IgD-negative memory B cell (primary cell): Measurements from ENCODE around the gene TPH1. TPM values are rescaled to one million over a fixed set of nuclear protein-coding genes. Genes with fewer than 3 reads are reported as not detected.
"Not testable (repeated sequence)": the region's sequence is repeated elsewhere in the genome, so short reads cannot be mapped to it uniquely, and the experiment has no call there.

ENCODE experiments used
- H3K27ac Mint-ChIP-seq, 3 donors: one replicate each; pipeline ENCODE4 v1.8.0; 2020 to 2022; ENCODE audit warnings: mild to moderate bottlenecking in 3 of 3, mixed read lengths in 3 of 3, moderate library complexity in 1 of 3
- H3K27me3 Mint-ChIP-seq: one replicate; pipeline ENCODE4 v1.8.0; 2021; ENCODE audit warnings: mixed read lengths
- H3K36me3 Mint-ChIP-seq: one replicate; pipeline ENCODE4 v1.8.0; 2020; ENCODE audit warnings: mild to moderate bottlenecking, mixed read lengths
- H3K4me1 Mint-ChIP-seq, 3 donors: one replicate each; pipeline ENCODE4 v1.8.0; 2020 to 2022; ENCODE audit warnings: mixed read lengths in 3 of 3, mild to moderate bottlenecking in 1 of 3
- H3K4me3 Mint-ChIP-seq, 4 donors: one replicate each; pipeline ENCODE4 v1.8.0; 2020 to 2022; ENCODE audit warnings: mild to moderate bottlenecking in 4 of 4, mixed read lengths in 4 of 4, moderate library complexity in 3 of 4
- H3K9me3 Mint-ChIP-seq, 3 donors: one replicate each; pipeline ENCODE4 v1.8.0; 2020 to 2021; ENCODE audit warnings: mixed read lengths in 3 of 3, mild to moderate bottlenecking in 1 of 3
- polyA plus RNA-seq: library from polyadenylated mRNA; unstranded; fragments of 300-500 nt; fragmentation: Illumina TruSeq; gene quantifications from one replicate; pipeline ENCODE4 v1.2.3, GENCODE V29; 2021

Gene TPH1
- polyA plus RNA-seq, 1 donor from 2014 or later = not detected

- H3K36me3 Mint-ChIP-seq = peaks cover 3% of the 10 kb centered on the region
- H3K4me3 Mint-ChIP-seq = peak overlapping the region; percentile 95 to 100 (median 100)
- H3K27me3 Mint-ChIP-seq = no peaks in the 10 kb centered on the region
- H3K4me1 Mint-ChIP-seq = peaks cover 10 to 17% (median 16%) of the 10 kb centered on the region in 3 donors
- H3K9me3 Mint-ChIP-seq = peaks cover 0 to 5% (median 0%) of the 10 kb centered on the region in 3 donors
- H3K27ac Mint-ChIP-seq = peak overlapping the region; percentile 57 to 98 (median 64)
Measured at GRCh38 chr11:18011633-18012032, 34.4 kb downstream of the TPH1 start.

GRCh38 chr11:18010977-18011586 is 35.0 kb downstream of the TPH1 start:
- Mint-ChIP-seq H3K27me3 (no peaks in the 10 kb centered on the region), H3K4me3 (peak overlapping the region in 2 of 4 donors; percentile 95 to 100), H3K36me3 (peaks cover 3% of the 10 kb centered on the region), H3K4me1 (peaks cover 10 to 17% (median 16%) of the 10 kb centered on the region in 3 donors), H3K27ac (peak overlapping the region; percentile 57 to 98 (median 64)), H3K9me3 (peaks cover 0 to 5% (median 0%) of the 10 kb centered on the region in 3 donors)

- H3K4me1 Mint-ChIP-seq = peaks cover 10 to 17% (median 16%) of the 10 kb centered on the region in 3 donors
Measured at GRCh38 chr11:18010121-18010670, 35.9 kb downstream of the TPH1 start.

GRCh38 chr11:18005376-18006129 is 40.5 kb downstream of the TPH1 start:
- peak overlapping the region in 1 of 4 donors; percentile 10 for H3K4me3 Mint-ChIP-seq
- H3K36me3 Mint-ChIP-seq = peaks cover 7% of the 10 kb centered on the region
- peaks cover 0 to 1% (median 1%) of the 10 kb centered on the region in 3 donors for H3K4me1 Mint-ChIP-seq
- H3K27me3 Mint-ChIP-seq = no peaks in the 10 kb centered on the region
- no peak overlapping the region for H3K27ac Mint-ChIP-seq
- H3K9me3 Mint-ChIP-seq = no peaks in the 10 kb centered on the region

More at GRCh38 chr11:18010121-18010670, 35.9 kb downstream of the TPH1 start:
- peak overlapping the region; percentile 4 to 98 (median 57) for H3K27ac Mint-ChIP-seq
- H3K4me3 Mint-ChIP-seq = peak overlapping the region in 1 of 4 donors; percentile 95
- H3K36me3 Mint-ChIP-seq = peaks cover 3% of the 10 kb centered on the region
- no peaks in the 10 kb centered on the region for H3K27me3 Mint-ChIP-seq
- H3K9me3 Mint-ChIP-seq = peaks cover 0 to 5% (median 0%) of the 10 kb centered on the region in 3 donors

GRCh38 chr11:18001191-18001590 is 44.9 kb downstream of the TPH1 start:
- Mint-ChIP-seq H3K27me3 (no peaks in the 10 kb centered on the region), H3K36me3 (peaks cover 7% of the 10 kb centered on the region), H3K27ac (no peak overlapping the region)

GRCh38 chr11:18000760-18001159 is 45.3 kb downstream of the TPH1 start:
- Mint-ChIP-seq H3K4me1 (peaks cover 0 to 2% (median 0%) of the 10 kb centered on the region in 3 donors), H3K27ac (no peak overlapping the region), H3K9me3 (no peaks in the 10 kb centered on the region), H3K4me3 (no peak overlapping the region), H3K36me3 (peaks cover 7% of the 10 kb centered on the region), H3K27me3 (no peaks in the 10 kb centered on the region)

More at GRCh38 chr11:18001191-18001590, 44.9 kb downstream of the TPH1 start:
- Mint-ChIP-seq H3K4me1 (peaks cover 0 to 2% (median 0%) of the 10 kb centered on the region in 3 donors), H3K4me3 (no peak overlapping the region), H3K9me3 (no peaks in the 10 kb centered on the region)

GRCh38 chr11:18000128-18000527 is 45.9 kb downstream of the TPH1 start:
- H3K27ac Mint-ChIP-seq, H3K4me3 Mint-ChIP-seq, H3K4me1 Mint-ChIP-seq, H3K27me3 Mint-ChIP-seq, H3K36me3 Mint-ChIP-seq, H3K9me3 Mint-ChIP-seq: not testable (repeated sequence)

Other genes with a start within 250 kb of the TPH1 start
- gene SERGEF, start 33.2 kb downstream of the TPH1 start, polyA plus RNA-seq = 68.0 TPM
- 13.6 TPM for gene SAAL1, start 59.8 kb upstream of the TPH1 start, polyA plus RNA-seq
- not detected for gene MRGPRX3, start 86.3 kb upstream of the TPH1 start, polyA plus RNA-seq
- gene MRGPRX4, start 126.6 kb upstream of the TPH1 start, polyA plus RNA-seq = not detected
- not detected for gene SAA4, start 190.5 kb upstream of the TPH1 start, polyA plus RNA-seq
- gene SAA2, start 202.4 kb upstream of the TPH1 start, polyA plus RNA-seq = 0.35 TPM
- not detected for gene SAA1, start 220.0 kb upstream of the TPH1 start, polyA plus RNA-seq